HCT116 (cell line): ENCODE measurements around the gene B4GALT3.

Experiments
- EGR1 ChIP-seq: IDR thresholded peaks from 2 replicates; pipeline ENCODE4 v1.6.1; 2012; ENCODE audit warnings: low read depth
- EZH2 ChIP-seq: fragments of 200-600 bp; sonication (generic); IDR thresholded peaks from 2 replicates; pipeline ENCODE4 v1.6.1; 2017; ENCODE audit warnings: antibody characterized with exemption, mixed run types
- EZH2phosphoT487 ChIP-seq: fragments of 200-600 bp; IDR thresholded peaks from 2 replicates; pipeline ENCODE4 v1.6.1; 2018; ENCODE audit warnings: antibody characterized with exemption, borderline replicate concordance
- JUND ChIP-seq: IDR thresholded peaks from 2 replicates; pipeline ENCODE4 v1.6.1; 2012
- POLR2A ChIP-seq: IDR thresholded peaks from 2 replicates; pipeline ENCODE4 v1.7.0; 2011; ENCODE audit warnings: borderline replicate concordance; ENCODE audit not compliant: insufficient read depth, insufficient read length; ENCODE audit errors: extremely low read depth
- POLR2AphosphoS5 ChIP-seq: IDR thresholded peaks from 2 replicates; pipeline ENCODE4 v1.6.1; 2011; ENCODE audit warnings: mild to moderate bottlenecking, low read depth, low read length, moderate library complexity
- YY1 ChIP-seq: IDR thresholded peaks from 2 replicates; pipeline ENCODE4 v1.6.1; 2011; ENCODE audit warnings: low read length, low read depth, moderate library complexity, mild to moderate bottlenecking; ENCODE audit not compliant: insufficient replicate concordance; ENCODE audit errors: extremely low read depth
- ZFX ChIP-seq: fragments of 450-650 bp; IDR thresholded peaks from 2 replicates; pipeline ENCODE4 v1.6.1; 2017
- TF ChIP-seq, protein P1 (sequence below), 3 experiments: fragments of 200-600 bp in 1 of 3; sonication (generic) in 1 of 3; IDR thresholded peaks in 2 of 3; conservative IDR thresholded peaks in 1 of 3; 2 replicates each; pipeline ENCODE4 v1.5.1; 2012 to 2017; ENCODE audit warnings: low read depth in 2 of 3, low read length in 2 of 3, antibody characterized with exemption in 1 of 3, borderline replicate concordance in 1 of 3, control low read depth in 1 of 3, mild to moderate bottlenecking in 1 of 3, mixed read lengths in 1 of 3, mixed run types in 1 of 3, moderate library complexity in 1 of 3; ENCODE audit not compliant: insufficient read depth in 1 of 3
- TF ChIP-seq, protein P2 (sequence below): IDR thresholded peaks from 2 replicates; pipeline ENCODE4 v1.6.1; 2012; ENCODE audit warnings: low read depth

DNA sequence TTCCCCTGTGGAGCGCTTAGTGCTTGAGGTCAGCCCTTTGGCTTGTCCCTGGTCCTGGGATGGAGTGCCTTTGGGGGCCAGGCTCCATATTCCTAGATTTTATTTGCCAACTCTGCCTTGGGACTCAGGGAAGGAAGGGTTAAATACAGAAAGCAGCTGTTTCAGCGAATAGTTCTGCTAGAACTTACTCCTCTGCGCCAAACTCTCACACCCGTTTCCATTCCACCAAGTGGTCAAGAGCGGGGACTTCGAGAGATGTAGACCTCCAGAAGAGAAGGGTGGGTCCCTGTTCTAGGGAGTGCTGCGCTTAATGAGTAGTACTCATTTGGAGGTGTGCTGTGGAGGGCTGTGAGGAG, 47.8 kb upstream of the B4GALT3 start:
- TF ChIP-seq, protein P1, sequence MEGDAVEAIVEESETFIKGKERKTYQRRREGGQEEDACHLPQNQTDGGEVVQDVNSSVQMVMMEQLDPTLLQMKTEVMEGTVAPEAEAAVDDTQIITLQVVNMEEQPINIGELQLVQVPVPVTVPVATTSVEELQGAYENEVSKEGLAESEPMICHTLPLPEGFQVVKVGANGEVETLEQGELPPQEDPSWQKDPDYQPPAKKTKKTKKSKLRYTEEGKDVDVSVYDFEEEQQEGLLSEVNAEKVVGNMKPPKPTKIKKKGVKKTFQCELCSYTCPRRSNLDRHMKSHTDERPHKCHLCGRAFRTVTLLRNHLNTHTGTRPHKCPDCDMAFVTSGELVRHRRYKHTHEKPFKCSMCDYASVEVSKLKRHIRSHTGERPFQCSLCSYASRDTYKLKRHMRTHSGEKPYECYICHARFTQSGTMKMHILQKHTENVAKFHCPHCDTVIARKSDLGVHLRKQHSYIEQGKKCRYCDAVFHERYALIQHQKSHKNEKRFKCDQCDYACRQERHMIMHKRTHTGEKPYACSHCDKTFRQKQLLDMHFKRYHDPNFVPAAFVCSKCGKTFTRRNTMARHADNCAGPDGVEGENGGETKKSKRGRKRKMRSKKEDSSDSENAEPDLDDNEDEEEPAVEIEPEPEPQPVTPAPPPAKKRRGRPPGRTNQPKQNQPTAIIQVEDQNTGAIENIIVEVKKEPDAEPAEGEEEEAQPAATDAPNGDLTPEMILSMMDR (IDR thresholded peaks at IDR 0.05 in 2 of 3, conservative IDR thresholded peaks at IDR 0.05 in 1 of 3; ENCODE audit: borderline replicate concordance in 1 of 3, insufficient read depth in 1 of 3, low read depth in 2 of 3, low read length in 2 of 3): no peak
- TF ChIP-seq EZH2 (no peak), JUND (no peak), YY1 (no peak), ZFX (no peak), EZH2phosphoT487 (no peak), POLR2A (no peak), POLR2AphosphoS5 (no peak), EGR1 (no peak)
- TF ChIP-seq, protein P2, sequence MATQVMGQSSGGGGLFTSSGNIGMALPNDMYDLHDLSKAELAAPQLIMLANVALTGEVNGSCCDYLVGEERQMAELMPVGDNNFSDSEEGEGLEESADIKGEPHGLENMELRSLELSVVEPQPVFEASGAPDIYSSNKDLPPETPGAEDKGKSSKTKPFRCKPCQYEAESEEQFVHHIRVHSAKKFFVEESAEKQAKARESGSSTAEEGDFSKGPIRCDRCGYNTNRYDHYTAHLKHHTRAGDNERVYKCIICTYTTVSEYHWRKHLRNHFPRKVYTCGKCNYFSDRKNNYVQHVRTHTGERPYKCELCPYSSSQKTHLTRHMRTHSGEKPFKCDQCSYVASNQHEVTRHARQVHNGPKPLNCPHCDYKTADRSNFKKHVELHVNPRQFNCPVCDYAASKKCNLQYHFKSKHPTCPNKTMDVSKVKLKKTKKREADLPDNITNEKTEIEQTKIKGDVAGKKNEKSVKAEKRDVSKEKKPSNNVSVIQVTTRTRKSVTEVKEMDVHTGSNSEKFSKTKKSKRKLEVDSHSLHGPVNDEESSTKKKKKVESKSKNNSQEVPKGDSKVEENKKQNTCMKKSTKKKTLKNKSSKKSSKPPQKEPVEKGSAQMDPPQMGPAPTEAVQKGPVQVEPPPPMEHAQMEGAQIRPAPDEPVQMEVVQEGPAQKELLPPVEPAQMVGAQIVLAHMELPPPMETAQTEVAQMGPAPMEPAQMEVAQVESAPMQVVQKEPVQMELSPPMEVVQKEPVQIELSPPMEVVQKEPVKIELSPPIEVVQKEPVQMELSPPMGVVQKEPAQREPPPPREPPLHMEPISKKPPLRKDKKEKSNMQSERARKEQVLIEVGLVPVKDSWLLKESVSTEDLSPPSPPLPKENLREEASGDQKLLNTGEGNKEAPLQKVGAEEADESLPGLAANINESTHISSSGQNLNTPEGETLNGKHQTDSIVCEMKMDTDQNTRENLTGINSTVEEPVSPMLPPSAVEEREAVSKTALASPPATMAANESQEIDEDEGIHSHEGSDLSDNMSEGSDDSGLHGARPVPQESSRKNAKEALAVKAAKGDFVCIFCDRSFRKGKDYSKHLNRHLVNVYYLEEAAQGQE: no peak
